DND-41 (cell line): ENCODE data around the gene TTYH3.

Experiments used
- CTCF ChIP-seq: IDR thresholded peaks from 2 replicates; pipeline ENCODE4 v1.5.1; 2012; ENCODE audit warnings: borderline replicate concordance, low read length, moderate library complexity, mild to moderate bottlenecking; ENCODE audit not compliant: poor library complexity, severe bottlenecking; ENCODE audit errors: extremely low read depth
- EZH2 ChIP-seq: IDR thresholded peaks from 3 replicates; pipeline ENCODE4 v1.6.1; 2012; ENCODE audit warnings: borderline replicate concordance, low read depth, mild to moderate bottlenecking, moderate library complexity, low read length, inconsistent platforms; ENCODE audit not compliant: severe bottlenecking

- no peak for TF ChIP-seq CTCF
- no peak for TF ChIP-seq EZH2
These were observed 28.5 kb upstream of the TTYH3 start for GRCh38 chr7:2603044-2603965.
